C4-2B (cell line): Measurements from ENCODE around the gene ATP6V1E1.

Experiments
- ZFX ChIP-seq: fragments of 450-650 bp; IDR thresholded peaks from 2 replicates; pipeline ENCODE4 v1.6.1; 2017
- TF ChIP-seq, protein P1 (sequence below): fragments of 450-650 bp; conservative IDR thresholded peaks from 2 replicates; pipeline ENCODE4 v1.5.1; 2017; ENCODE audit warnings: mild to moderate bottlenecking

DNA sequence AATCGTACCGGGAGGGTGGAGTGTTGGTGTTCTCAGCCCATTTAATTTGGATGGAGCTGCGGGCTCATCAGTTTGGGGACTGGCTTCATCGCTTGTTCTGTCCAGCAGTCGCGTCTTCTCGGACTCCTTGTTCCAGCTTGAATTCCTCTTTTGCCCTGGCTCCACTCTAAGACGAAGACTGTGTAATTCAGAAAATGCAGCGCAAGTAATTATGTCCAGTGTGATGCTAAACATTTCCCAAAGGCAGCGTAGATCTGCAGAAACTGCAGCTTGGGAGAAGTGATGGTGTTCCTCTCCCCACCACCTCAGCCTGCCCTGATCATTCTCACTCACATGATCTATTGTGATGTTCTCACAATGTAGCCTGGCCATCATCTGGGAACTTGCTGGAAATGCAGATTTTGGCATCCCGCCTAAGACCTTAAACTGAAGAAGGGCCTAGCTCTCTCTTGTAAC, 64.6 kb downstream of the ATP6V1E1 start:
- TF ChIP-seq, protein P1, sequence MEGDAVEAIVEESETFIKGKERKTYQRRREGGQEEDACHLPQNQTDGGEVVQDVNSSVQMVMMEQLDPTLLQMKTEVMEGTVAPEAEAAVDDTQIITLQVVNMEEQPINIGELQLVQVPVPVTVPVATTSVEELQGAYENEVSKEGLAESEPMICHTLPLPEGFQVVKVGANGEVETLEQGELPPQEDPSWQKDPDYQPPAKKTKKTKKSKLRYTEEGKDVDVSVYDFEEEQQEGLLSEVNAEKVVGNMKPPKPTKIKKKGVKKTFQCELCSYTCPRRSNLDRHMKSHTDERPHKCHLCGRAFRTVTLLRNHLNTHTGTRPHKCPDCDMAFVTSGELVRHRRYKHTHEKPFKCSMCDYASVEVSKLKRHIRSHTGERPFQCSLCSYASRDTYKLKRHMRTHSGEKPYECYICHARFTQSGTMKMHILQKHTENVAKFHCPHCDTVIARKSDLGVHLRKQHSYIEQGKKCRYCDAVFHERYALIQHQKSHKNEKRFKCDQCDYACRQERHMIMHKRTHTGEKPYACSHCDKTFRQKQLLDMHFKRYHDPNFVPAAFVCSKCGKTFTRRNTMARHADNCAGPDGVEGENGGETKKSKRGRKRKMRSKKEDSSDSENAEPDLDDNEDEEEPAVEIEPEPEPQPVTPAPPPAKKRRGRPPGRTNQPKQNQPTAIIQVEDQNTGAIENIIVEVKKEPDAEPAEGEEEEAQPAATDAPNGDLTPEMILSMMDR: no peak
- TF ChIP-seq ZFX: no peak
